Keratinocyte (primary cell): ENCODE measurements around the gene ZBTB46.
"Not testable (repeated sequence)": the region's sequence is repeated elsewhere in the genome, so short reads cannot be mapped to it uniquely, and the experiment has no call there.

Source experiments
- EZH2 ChIP-seq: IDR thresholded peaks from one replicate; pipeline ENCODE4 v1.6.1; 2012; ENCODE audit warnings: inconsistent platforms, mild to moderate bottlenecking, low read length, moderate library complexity
- TF ChIP-seq, protein P1 (sequence below), 3 experiments: IDR thresholded peaks in 1 of 3; conservative IDR thresholded peaks in 1 of 3; optimal IDR thresholded peaks in 1 of 3; 2 replicates in 2 of 3; 3 replicates in 1 of 3; pipeline versions ENCODE3 to v1.5.1; 2011; ENCODE audit warnings: low read length in 3 of 3, mild to moderate bottlenecking in 3 of 3, moderate library complexity in 2 of 3, control low read depth in 1 of 3, inconsistent platforms in 1 of 3; ENCODE audit not compliant: insufficient read depth in 2 of 3; ENCODE audit errors: extremely low read depth in 1 of 3

- not testable (repeated sequence) for TF ChIP-seq EZH2
- TF ChIP-seq, protein P1, sequence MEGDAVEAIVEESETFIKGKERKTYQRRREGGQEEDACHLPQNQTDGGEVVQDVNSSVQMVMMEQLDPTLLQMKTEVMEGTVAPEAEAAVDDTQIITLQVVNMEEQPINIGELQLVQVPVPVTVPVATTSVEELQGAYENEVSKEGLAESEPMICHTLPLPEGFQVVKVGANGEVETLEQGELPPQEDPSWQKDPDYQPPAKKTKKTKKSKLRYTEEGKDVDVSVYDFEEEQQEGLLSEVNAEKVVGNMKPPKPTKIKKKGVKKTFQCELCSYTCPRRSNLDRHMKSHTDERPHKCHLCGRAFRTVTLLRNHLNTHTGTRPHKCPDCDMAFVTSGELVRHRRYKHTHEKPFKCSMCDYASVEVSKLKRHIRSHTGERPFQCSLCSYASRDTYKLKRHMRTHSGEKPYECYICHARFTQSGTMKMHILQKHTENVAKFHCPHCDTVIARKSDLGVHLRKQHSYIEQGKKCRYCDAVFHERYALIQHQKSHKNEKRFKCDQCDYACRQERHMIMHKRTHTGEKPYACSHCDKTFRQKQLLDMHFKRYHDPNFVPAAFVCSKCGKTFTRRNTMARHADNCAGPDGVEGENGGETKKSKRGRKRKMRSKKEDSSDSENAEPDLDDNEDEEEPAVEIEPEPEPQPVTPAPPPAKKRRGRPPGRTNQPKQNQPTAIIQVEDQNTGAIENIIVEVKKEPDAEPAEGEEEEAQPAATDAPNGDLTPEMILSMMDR (optimal IDR thresholded peaks at IDR 0.05 in 1 of 3, IDR thresholded peaks at IDR 0.05 in 1 of 3, conservative IDR thresholded peaks at IDR 0.05 in 1 of 3; ENCODE audit: extremely low read depth in 1 of 3, insufficient read depth in 2 of 3, low read length in 3 of 3): not testable (repeated sequence)
These were observed 33.9 kb downstream of the ZBTB46 start for GRCh38 chr20:63797175-63797574.
